ENCODE results near the gene CBFA2T2. TPM values are rescaled to one million over a fixed set of nuclear protein-coding genes. Genes with fewer than 3 reads are reported as not detected.

CBFA2T2 gene
- total RNA-seq, 2 donors from 2014 or later, result 10.6 to 12.5 TPM

DNA sequence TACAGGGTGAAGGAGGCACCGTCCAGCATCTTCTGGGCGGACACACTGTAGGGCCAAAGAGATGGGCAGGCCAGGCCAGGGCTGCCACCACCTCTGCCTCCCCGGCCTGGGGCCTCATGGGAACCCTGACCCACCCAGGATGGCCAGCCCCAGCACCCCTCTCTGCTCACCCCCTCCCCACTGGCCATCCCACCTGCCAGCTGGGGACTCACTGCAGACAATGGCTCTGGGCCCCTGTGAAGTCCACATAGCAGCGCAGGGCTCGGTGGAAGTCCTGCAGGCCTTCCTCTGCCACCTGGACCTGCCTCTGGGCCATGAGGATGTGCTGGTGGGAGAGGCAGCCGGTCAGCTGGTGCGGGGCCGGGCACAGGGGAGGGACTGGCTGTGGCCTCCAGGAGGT is 168.6 kb downstream of the CBFA2T2 start:
- Histone ChIP-seq H3K27ac (no peak overlapping the region), H3K9me3 (no peaks in the 10 kb centered on the region)
- 89 to 95% methylated on average over 5 to 8 of the region's 8 CpGs for WGBS, 2 donors

DNA sequence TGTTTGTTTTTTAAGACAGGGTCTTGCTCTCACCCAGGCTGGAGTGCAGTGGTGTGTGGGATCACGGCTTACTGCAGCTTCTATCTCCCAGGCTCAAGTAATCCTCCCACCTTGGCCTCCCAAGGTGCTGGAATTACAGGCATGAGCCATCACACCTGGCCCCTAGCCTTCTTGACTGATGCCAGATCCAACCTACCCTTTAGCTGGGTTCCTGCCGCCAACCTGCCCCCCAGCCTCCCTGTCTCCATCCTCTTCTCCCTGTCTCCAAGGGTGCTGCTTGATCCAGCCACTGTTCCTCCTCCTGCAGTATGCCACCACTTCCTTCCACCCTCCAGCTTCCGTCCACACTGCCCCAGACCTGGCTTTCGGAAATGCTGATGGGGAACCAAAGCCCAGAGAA is 169.0 kb downstream of the CBFA2T2 start:
- no peak overlapping the region for H3K27ac ChIP-seq
- DNase-seq (no peak), ATAC-seq (no peak)
- no peaks in the 10 kb centered on the region for H3K27me3 ChIP-seq
- no peak overlapping the region for H3K4me3 ChIP-seq
- intact Hi-C loops (cut with DNase I), result loop anchor here (10.0 kb wide), 1 partner anchor 204 kb away; no protein-coding TSS in a partner anchor
- no peaks in the 10 kb centered on the region for H3K36me3 ChIP-seq (replicated peaks in 1 of 2; ENCODE audit: insufficient read depth in 1 of 2, low read depth in 2 of 2)
- WGBS, 2 donors, result 93 to 99% methylated on average over 4 of the region's 4 CpGs
- TF ChIP-seq POLR2A (IDR thresholded peaks at IDR 0.05), result no peak
- TF ChIP-seq, protein P1, sequence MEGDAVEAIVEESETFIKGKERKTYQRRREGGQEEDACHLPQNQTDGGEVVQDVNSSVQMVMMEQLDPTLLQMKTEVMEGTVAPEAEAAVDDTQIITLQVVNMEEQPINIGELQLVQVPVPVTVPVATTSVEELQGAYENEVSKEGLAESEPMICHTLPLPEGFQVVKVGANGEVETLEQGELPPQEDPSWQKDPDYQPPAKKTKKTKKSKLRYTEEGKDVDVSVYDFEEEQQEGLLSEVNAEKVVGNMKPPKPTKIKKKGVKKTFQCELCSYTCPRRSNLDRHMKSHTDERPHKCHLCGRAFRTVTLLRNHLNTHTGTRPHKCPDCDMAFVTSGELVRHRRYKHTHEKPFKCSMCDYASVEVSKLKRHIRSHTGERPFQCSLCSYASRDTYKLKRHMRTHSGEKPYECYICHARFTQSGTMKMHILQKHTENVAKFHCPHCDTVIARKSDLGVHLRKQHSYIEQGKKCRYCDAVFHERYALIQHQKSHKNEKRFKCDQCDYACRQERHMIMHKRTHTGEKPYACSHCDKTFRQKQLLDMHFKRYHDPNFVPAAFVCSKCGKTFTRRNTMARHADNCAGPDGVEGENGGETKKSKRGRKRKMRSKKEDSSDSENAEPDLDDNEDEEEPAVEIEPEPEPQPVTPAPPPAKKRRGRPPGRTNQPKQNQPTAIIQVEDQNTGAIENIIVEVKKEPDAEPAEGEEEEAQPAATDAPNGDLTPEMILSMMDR (IDR thresholded peaks at IDR 0.05), result no peak
- no peaks in the 10 kb centered on the region for H3K9me3 ChIP-seq
- H3K4me1 ChIP-seq, result peaks cover 26% of the 10 kb centered on the region

More for the DNA sequence above, 168.6 kb downstream of the CBFA2T2 start:
- Histone ChIP-seq H3K4me3 (no peak overlapping the region), H3K36me3 (replicated peaks in 1 of 2; ENCODE audit: insufficient read depth in 1 of 2, low read depth in 2 of 2) (no peaks in the 10 kb centered on the region), H3K27me3 (no peaks in the 10 kb centered on the region), H3K4me1 (peaks cover 28% of the 10 kb centered on the region)
- no peak for ATAC-seq
- DNase-seq, result no peak
- intact Hi-C loops (cut with DNase I), result loop anchor here (10.0 kb wide), 1 partner anchor 204 kb away; no protein-coding TSS in a partner anchor
- no peak for TF ChIP-seq POLR2A (IDR thresholded peaks at IDR 0.05)
- TF ChIP-seq, protein P1 (IDR thresholded peaks at IDR 0.05), result no peak

DNA sequence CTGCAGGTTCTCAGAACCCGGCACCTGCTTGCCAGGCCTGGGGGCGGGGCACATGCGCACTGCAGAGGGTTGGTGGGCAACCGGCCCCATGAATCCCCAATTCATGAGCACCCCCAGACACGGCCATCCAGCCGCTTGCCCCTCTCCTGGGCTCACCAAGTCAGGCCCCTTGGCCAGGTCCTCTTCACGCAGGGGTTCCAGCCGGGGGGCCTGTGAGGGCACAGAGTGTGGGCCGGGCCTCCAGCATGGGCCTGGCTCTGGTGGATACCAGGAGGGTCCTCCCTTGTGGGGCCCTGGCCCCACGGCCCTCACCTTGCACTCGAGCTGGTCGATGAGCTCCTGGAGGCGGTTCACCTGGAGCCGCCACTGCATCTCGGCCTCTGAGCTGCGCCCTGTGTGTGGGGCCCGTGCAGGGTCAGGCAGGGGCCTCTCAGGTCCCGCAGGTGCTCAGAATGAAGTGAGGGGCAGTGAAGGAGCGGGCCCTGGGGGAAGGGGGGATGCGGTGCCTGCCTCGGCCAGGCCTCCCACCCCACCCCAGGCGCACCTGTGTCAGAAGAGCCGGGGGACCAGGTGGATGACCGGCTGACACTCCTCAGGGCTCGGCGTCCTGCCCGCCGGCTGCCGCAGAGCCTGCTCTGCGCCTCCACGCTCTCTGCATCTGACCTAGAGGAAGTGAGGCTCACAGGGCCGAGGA is 169.6 kb downstream of the CBFA2T2 start:
- H3K4me1 ChIP-seq, result peaks cover 26% of the 10 kb centered on the region
- H3K4me3 ChIP-seq, result no peak overlapping the region
- no peaks in the 10 kb centered on the region for H3K36me3 ChIP-seq (replicated peaks in 1 of 2; ENCODE audit: insufficient read depth in 1 of 2, low read depth in 2 of 2)
- 96% methylated on average over 5 to 23 of the region's 32 CpGs for WGBS, 2 donors
- H3K27ac ChIP-seq, result no peak overlapping the region
- no peak for DNase-seq
- no peaks in the 10 kb centered on the region for H3K9me3 ChIP-seq
- intact Hi-C loops (cut with DNase I), result loop anchor here (10.0 kb wide), 1 partner anchor 205 kb away; no protein-coding TSS in a partner anchor
- no peak for ATAC-seq
- no peak for TF ChIP-seq POLR2A (IDR thresholded peaks at IDR 0.05)
- TF ChIP-seq, protein P1 (IDR thresholded peaks at IDR 0.05), result no peak
- no peaks in the 10 kb centered on the region for H3K27me3 ChIP-seq

DNA sequence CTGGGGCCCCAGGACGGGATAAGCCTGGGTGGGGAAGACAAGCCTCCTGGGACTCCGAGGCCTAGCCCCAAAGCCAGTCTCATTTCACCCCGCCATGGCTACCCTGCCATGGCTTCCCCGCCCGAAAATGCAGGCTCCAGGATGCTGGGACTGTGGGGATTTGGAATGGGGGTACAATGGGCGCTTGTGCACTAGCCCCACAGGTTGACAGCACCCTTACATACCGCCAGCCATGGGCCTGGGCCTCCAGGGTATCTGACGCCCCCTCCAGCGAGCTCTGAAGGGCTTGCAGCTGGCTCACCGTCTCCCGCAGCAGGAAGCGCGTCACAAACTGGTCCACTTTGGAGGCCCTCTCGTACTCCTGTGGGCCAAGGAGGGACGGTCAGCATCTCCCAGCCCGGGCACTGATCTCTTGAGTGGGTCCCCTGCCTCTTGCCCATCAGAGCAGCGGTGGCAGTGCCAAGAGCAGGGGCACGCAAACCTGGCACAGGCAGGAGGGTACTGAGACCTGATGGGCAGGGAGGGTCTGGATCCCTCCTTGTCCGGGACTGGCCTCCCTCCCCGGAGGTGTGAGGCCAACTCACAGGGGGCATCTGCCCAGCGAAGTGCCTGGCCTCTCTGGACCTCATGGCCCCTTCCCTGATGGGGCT is 170.3 kb downstream of the CBFA2T2 start:
- H3K36me3 ChIP-seq (replicated peaks in 1 of 2; ENCODE audit: insufficient read depth in 1 of 2, low read depth in 2 of 2), result no peaks in the 10 kb centered on the region
- TF ChIP-seq, protein P1 (IDR thresholded peaks at IDR 0.05), result no peak
- no peak for TF ChIP-seq POLR2A (IDR thresholded peaks at IDR 0.05)
- DNase-seq, result no peak
- intact Hi-C loops (cut with DNase I), result no loop called here
- no peak overlapping the region for H3K4me3 ChIP-seq
- no peak for ATAC-seq
- peaks cover 21% of the 10 kb centered on the region for H3K4me1 ChIP-seq
- no peaks in the 10 kb centered on the region for H3K9me3 ChIP-seq
- H3K27ac ChIP-seq, result no peak overlapping the region
- H3K27me3 ChIP-seq, result no peaks in the 10 kb centered on the region
- WGBS, 2 donors, result 93 to 94% methylated on average over 9 to 16 of the region's 21 CpGs
